ENCODE measurements around the gene METRN. TPM values are rescaled to one million over a fixed set of nuclear protein-coding genes. Genes with fewer than 3 reads are reported as not detected.

METRN gene
- total and polyA plus RNA-seq, 2 donors (not counting 1 experiment from before 2014, with no cell fraction given) = 5.3 to 35.3 TPM

DNA sequence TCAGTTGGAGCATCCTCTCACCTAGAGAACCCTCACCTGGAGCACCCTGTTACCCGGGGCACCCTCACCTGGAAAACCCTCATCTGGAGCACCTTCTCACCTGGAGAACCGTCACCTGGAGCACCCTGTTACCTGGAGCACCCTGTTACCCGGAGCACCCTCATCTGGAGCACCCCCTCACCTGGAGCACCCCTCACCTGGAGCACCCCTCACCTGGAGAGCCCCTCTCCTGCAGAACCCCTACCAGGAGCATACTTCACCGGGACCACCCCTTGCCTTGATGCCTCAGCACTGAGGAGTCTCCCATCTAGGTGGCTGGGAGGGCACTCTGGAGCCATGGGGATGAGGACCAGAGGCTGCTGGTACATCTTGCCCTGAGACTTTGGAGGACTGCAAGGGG, 6.0 kb upstream of the METRN start:
- no peak overlapping the region for H3K27ac ChIP-seq (ENCODE audit: insufficient read depth, low read length)
- H3K27me3 ChIP-seq (ENCODE audit: control insufficient read depth, insufficient read depth, low read length) = peaks cover 29% of the 10 kb centered on the region
- no peaks in the 10 kb centered on the region for H3K36me3 ChIP-seq (ENCODE audit: control insufficient read depth, insufficient read depth, low read length)
- no peaks in the 10 kb centered on the region for H4K20me1 ChIP-seq (ENCODE audit: control insufficient read depth, extremely low read depth, insufficient read depth, low read length)
- H3K79me2 ChIP-seq (ENCODE audit: control insufficient read depth, insufficient read depth, low read length) = no peaks in the 10 kb centered on the region
- no peak for DNase-seq (ENCODE audit: low read depth in 2 of 2)
- no peak overlapping the region for H2AFZ ChIP-seq (ENCODE audit: low read length)
- H3K9me3 ChIP-seq (ENCODE audit: control insufficient read depth, insufficient read depth, low read depth, low read length) = no peaks in the 10 kb centered on the region
- H3K4me2 ChIP-seq (ENCODE audit: extremely low read depth, insufficient read depth, low read length) = no peak overlapping the region
- H3K4me1 ChIP-seq (ENCODE audit: control insufficient read depth, extremely low read depth, insufficient read depth, low read length) = peaks cover 8% of the 10 kb centered on the region
- H3K9ac ChIP-seq (ENCODE audit: insufficient read depth, low read length) = no peak overlapping the region
- no peak overlapping the region for H3K4me3 ChIP-seq (replicated peaks in 1 of 4; ENCODE audit: control extremely low read depth in 1 of 4, insufficient read depth in 1 of 4, low read depth in 3 of 4, low read length in 4 of 4)
- TF ChIP-seq, protein P1, sequence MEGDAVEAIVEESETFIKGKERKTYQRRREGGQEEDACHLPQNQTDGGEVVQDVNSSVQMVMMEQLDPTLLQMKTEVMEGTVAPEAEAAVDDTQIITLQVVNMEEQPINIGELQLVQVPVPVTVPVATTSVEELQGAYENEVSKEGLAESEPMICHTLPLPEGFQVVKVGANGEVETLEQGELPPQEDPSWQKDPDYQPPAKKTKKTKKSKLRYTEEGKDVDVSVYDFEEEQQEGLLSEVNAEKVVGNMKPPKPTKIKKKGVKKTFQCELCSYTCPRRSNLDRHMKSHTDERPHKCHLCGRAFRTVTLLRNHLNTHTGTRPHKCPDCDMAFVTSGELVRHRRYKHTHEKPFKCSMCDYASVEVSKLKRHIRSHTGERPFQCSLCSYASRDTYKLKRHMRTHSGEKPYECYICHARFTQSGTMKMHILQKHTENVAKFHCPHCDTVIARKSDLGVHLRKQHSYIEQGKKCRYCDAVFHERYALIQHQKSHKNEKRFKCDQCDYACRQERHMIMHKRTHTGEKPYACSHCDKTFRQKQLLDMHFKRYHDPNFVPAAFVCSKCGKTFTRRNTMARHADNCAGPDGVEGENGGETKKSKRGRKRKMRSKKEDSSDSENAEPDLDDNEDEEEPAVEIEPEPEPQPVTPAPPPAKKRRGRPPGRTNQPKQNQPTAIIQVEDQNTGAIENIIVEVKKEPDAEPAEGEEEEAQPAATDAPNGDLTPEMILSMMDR (conservative IDR thresholded peaks at IDR 0.05 in 1 of 2, IDR thresholded peaks at IDR 0.05 in 1 of 2; ENCODE audit: low read depth in 1 of 2, low read length in 2 of 2) = no peak
- no peak for TF ChIP-seq EZH2 (IDR thresholded peaks at IDR 0.05; ENCODE audit: low read length, missing control alignments)

DNA sequence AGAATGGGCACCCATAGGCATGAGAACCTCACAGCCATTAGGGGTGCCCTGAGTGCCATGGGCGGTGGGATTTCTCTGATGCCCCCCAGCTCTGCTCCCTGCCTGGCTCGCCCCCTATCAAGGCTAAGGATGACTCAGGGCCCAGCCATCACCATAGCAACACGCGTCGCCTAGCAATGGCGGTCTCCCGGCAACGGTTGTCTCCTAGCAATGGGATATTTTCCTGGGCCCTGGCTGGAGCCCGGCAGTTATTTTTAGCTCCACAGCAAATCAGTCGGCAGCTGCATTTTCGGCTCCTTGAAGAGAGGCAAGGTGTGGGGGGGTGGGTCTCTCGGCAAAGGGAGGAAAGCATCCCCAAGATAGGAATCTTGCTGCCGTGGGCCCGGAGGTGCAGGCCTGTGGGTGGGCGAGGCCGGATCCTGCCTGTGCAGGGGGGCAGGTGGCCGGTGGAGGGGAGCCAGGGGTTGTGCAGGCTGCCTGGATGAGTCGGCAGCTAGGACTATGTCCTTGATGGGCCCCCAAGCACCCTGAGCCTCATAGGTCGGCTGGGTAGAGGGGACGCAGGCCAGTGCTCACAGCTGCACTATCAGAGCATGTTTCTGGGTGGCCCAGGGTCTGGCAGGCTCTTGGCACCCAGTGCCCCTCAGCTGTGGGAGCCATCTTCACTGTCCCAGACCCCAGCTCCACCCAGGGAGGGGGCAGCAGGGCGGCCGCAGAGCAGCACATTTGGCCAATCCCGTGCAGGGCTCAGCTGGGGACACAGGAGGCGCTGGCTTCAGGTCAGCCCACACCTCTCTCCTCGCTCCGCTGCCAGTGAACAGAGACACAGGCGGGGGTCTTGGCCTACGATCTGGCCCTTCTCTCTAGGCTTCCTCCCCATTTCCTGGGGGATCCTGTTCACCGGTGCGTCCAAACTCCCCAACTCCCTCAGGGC, 5.1 kb upstream of the METRN start:
- Histone ChIP-seq H3K27me3 (ENCODE audit: control insufficient read depth, insufficient read depth, low read length) (peaks cover 20% of the 10 kb centered on the region), H3K4me3 (replicated peaks in 1 of 4; ENCODE audit: control extremely low read depth in 1 of 4, insufficient read depth in 1 of 4, low read depth in 3 of 4, low read length in 4 of 4) (no peak overlapping the region), H3K9me3 (ENCODE audit: control insufficient read depth, insufficient read depth, low read depth, low read length) (no peaks in the 10 kb centered on the region), H3K36me3 (ENCODE audit: control insufficient read depth, insufficient read depth, low read length) (no peaks in the 10 kb centered on the region), H2AFZ (ENCODE audit: low read length) (no peak overlapping the region), H3K4me1 (ENCODE audit: control insufficient read depth, extremely low read depth, insufficient read depth, low read length) (peaks cover 11% of the 10 kb centered on the region), H3K79me2 (ENCODE audit: control insufficient read depth, insufficient read depth, low read length) (no peaks in the 10 kb centered on the region), H3K27ac (ENCODE audit: insufficient read depth, low read length) (peak overlapping the region; percentile 39), H3K4me2 (ENCODE audit: extremely low read depth, insufficient read depth, low read length) (peak overlapping the region; percentile 62), H4K20me1 (ENCODE audit: control insufficient read depth, extremely low read depth, insufficient read depth, low read length) (no peaks in the 10 kb centered on the region), H3K9ac (ENCODE audit: insufficient read depth, low read length) (peak overlapping the region; percentile 9)
- TF ChIP-seq EZH2 (IDR thresholded peaks at IDR 0.05; ENCODE audit: low read length, missing control alignments) = no peak
- TF ChIP-seq, protein P1 (conservative IDR thresholded peaks at IDR 0.05 in 1 of 2, IDR thresholded peaks at IDR 0.05 in 1 of 2; ENCODE audit: low read depth in 1 of 2, low read length in 2 of 2) = no peak
- DNase-seq (ENCODE audit: low read depth in 2 of 2) = peak; percentile 85 to 87

DNA sequence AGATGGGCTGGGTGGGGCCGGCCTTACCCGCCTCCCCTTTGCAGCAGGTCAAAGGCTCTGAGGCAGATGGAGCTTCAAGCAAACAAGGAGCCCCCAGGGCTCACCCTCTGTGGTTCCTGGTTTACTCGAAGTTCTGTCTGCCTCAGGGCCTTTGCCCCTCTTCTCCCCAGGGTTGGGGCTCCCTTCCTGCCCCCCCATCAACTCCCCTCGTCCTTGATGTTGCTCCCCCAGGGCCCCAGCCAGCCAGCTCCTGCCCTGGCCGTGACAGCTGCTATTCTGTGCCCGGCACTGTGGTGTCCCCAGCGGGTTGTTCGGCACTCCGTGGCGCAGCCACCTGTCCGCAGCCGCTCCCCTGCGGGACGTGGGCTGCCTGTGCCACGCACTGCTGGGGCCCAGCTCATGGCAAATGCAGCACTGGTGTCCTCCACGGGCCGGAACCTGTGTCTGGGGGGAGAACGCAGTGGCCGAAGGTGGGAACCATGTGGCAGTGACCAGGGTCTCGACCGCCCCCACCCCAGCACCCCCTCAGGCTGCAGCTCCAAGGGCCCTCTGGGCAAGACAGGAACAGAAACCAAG, 4.3 kb upstream of the METRN start:
- H4K20me1 ChIP-seq (ENCODE audit: control insufficient read depth, extremely low read depth, insufficient read depth, low read length) = no peaks in the 10 kb centered on the region
- no peaks in the 10 kb centered on the region for H3K9me3 ChIP-seq (ENCODE audit: control insufficient read depth, insufficient read depth, low read depth, low read length)
- no peaks in the 10 kb centered on the region for H3K36me3 ChIP-seq (ENCODE audit: control insufficient read depth, insufficient read depth, low read length)
- H3K4me3 ChIP-seq (replicated peaks in 1 of 4; ENCODE audit: control extremely low read depth in 1 of 4, insufficient read depth in 1 of 4, low read depth in 3 of 4, low read length in 4 of 4) = no peak overlapping the region
- H3K79me2 ChIP-seq (ENCODE audit: control insufficient read depth, insufficient read depth, low read length) = no peaks in the 10 kb centered on the region
- TF ChIP-seq, protein P1 (conservative IDR thresholded peaks at IDR 0.05 in 1 of 2, IDR thresholded peaks at IDR 0.05 in 1 of 2; ENCODE audit: low read depth in 1 of 2, low read length in 2 of 2) = no peak
- no peak for TF ChIP-seq EZH2 (IDR thresholded peaks at IDR 0.05; ENCODE audit: low read length, missing control alignments)
- no peak overlapping the region for H2AFZ ChIP-seq (ENCODE audit: low read length)
- DNase-seq (ENCODE audit: low read depth in 2 of 2) = no peak
- no peak overlapping the region for H3K4me2 ChIP-seq (ENCODE audit: extremely low read depth, insufficient read depth, low read length)
- peaks cover 17% of the 10 kb centered on the region for H3K27me3 ChIP-seq (ENCODE audit: control insufficient read depth, insufficient read depth, low read length)
- no peak overlapping the region for H3K9ac ChIP-seq (ENCODE audit: insufficient read depth, low read length)
- peaks cover 11% of the 10 kb centered on the region for H3K4me1 ChIP-seq (ENCODE audit: control insufficient read depth, extremely low read depth, insufficient read depth, low read length)
- no peak overlapping the region for H3K27ac ChIP-seq (ENCODE audit: insufficient read depth, low read length)

Data from fibroblast of lung (primary cell).